GM12892 (cell line): Measurements from ENCODE around the gene TRMT13.

Source experiments
- DNase-seq: peaks from one replicate; pipeline ENCODE4 v3.0.0; 2011; ENCODE audit not compliant: insufficient read length
- FAIRE-seq: peaks from 2 replicates; lab custom pipeline; 2011; peaks lifted over from hg19 to GRCh38; lab: Jason Lieb, UNC
- POLR2A ChIP-seq: IDR thresholded peaks from 2 replicates; pipeline ENCODE4 v1.6.1; 2011; ENCODE audit warnings: low read depth, low read length, control low read depth
- POLR2AphosphoS5 ChIP-seq: IDR thresholded peaks from 2 replicates; pipeline ENCODE4 v1.6.1; 2011; ENCODE audit warnings: low read depth, low read length, control low read depth
- TAF1 ChIP-seq: IDR thresholded peaks from 2 replicates; pipeline ENCODE4 v1.6.1; 2011; ENCODE audit warnings: low read depth, mild to moderate bottlenecking, control low read depth, low read length, borderline replicate concordance

TRMT13 gene

GRCh38 chr1:100130552-100131077 is 2.3 kb upstream of the TRMT13 start:
- no peak for TF ChIP-seq TAF1
- no peak for TF ChIP-seq POLR2A
- no peak for TF ChIP-seq POLR2AphosphoS5
- DNase-seq = no peak
- FAIRE-seq = no peak

DNA sequence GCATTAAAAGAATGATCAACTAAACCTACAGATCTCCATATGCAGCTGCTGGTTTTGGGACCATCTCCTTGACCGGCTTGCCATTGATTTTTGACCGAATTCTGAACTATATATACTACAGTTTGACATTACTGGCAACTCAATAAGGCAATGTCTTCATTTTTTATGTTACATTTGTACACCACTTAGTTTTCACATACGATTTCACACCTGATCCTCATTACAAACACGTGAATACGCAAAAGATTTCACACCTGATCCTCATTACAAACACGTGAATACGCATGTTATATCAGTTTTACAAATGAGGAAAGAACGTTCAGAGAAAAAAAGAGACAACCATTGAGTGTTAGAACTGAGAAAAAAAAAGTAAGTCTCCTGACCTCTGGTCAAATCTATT is 1.3 kb upstream of the TRMT13 start:
- DNase-seq (no peak), FAIRE-seq (peak; percentile 56)

DNA sequence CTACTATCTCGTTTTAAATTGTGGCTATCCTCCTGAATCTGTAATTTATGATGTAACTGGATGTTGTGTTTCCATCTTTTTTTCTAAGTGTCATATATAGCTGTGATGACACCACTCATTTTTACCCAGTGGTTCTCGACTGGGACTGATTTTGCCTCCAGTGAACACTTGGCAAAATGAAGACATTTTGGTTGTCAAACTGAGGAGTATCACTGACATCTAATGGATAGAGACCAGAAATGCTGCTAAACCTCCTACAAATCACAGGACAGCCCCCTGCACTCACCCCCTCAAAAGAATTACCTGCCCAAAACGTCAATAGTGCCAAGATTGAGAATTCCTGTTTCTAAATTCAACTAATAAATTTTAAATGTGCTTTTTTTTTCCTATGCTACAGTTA is 1.9 kb downstream of the TRMT13 start:
- no peak for TF ChIP-seq TAF1
- no peak for TF ChIP-seq POLR2A
- no peak for TF ChIP-seq POLR2AphosphoS5
- FAIRE-seq (no peak), DNase-seq (no peak)

More for the DNA sequence above, 1.3 kb upstream of the TRMT13 start:
- TF ChIP-seq POLR2A = no peak
- TF ChIP-seq TAF1 = no peak
- TF ChIP-seq POLR2AphosphoS5 = no peak

GRCh38 chr1:100137602-100138001 is 4.6 kb downstream of the TRMT13 start:
- no peak for TF ChIP-seq POLR2AphosphoS5
- no peak for TF ChIP-seq POLR2A
- TF ChIP-seq TAF1 = no peak
- no peak for FAIRE-seq
- no peak for DNase-seq

GRCh38 chr1:100141192-100141591 is 8.2 kb downstream of the TRMT13 start:
- FAIRE-seq = no peak
- no peak for TF ChIP-seq POLR2AphosphoS5
- TF ChIP-seq POLR2A = no peak
- no peak for TF ChIP-seq TAF1

DNA sequence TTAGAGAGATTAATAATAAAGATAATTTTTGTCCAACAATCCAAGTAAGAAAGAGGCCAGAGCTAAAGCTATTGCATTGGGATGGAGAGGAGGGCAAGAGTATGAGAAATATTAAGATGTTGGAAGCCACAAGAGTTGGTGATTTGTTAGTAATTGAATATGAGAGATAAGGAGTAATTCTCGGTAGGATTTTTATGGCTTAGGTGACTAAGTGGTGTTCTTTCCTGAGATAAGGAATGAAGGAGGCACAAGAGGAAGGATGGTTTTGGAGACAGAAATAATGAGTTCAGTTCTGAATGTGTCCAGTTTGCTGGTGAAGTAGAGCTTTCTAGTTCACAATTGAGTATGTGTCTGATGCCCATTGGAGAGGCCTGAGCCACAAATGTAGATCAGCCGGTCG is 9.4 kb downstream of the TRMT13 start:
- FAIRE-seq (no peak), DNase-seq (no peak)
- no peak for TF ChIP-seq POLR2AphosphoS5
- TF ChIP-seq POLR2A = no peak
- TF ChIP-seq TAF1 = no peak

More at GRCh38 chr1:100141192-100141591, 8.2 kb downstream of the TRMT13 start:
- no peak for DNase-seq

DNA sequence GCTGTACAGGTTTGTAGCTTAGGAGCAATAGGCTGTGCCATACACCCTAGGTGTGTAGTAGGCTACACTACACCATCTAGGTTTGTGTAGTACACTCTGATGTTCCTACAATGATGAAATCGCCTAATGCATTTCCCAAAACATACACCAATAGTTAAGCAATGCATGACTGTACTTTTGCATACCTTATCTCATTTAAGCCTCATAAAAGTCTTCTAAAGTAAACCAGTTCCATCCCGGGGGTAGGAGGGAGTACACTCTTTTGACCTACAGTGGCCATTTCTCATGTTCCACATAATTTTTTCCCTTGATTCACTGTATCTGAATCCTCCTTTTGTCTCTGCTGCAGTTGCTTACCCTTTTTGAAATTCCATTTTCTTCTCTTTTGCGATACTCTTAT is 12.2 kb downstream of the TRMT13 start:
- DNase-seq (no peak), FAIRE-seq (no peak)
- TF ChIP-seq POLR2AphosphoS5 (no peak), TAF1 (no peak), POLR2A (no peak)

DNA sequence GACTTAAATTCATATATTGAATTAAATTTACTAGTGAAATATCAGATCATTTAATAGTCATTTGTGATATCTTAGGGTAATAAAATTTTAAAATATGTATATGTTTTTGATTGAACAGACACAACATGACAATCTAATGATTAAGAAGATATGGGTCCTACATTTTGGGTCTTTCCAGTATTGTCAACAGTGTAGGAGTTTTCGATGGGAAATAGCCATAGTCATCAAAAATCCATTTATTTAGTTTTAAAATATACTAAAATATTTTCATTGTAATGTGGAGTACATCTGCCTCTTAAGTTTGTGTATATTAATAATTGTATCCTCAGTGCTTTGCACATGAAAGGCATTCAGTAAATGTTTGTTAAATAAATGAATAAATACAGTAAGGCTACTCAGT is 14.0 kb downstream of the TRMT13 start:
- TF ChIP-seq TAF1 = no peak
- no peak for TF ChIP-seq POLR2A
- TF ChIP-seq POLR2AphosphoS5 = no peak
- FAIRE-seq (no peak), DNase-seq (no peak)

- no peak for TF ChIP-seq POLR2A
- TF ChIP-seq TAF1 = no peak
- no peak for TF ChIP-seq POLR2AphosphoS5
- no peak for DNase-seq
- FAIRE-seq = no peak
Measured at GRCh38 chr1:100147875-100148274, 14.9 kb downstream of the TRMT13 start.

DNA sequence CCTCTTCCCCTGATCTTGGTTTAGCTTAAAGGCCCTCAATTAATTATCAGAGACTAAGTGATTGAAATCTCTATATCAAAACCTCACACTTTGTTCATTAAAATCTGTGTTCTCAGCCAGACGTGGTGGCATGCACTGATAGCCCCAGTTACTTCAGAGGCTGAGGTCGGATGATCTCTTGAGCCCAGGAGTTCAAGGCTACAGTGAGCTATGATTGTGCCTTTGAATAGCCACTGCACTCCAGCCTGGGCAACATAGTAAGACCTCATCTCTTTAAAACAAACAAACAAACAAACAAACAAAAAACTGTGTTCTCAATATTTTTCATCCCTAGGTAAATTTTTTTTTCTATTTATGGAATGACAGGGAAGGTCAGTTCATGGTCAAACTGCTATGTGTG is 18.7 kb downstream of the TRMT13 start:
- FAIRE-seq = peak; percentile 27
- no peak for DNase-seq

DNA sequence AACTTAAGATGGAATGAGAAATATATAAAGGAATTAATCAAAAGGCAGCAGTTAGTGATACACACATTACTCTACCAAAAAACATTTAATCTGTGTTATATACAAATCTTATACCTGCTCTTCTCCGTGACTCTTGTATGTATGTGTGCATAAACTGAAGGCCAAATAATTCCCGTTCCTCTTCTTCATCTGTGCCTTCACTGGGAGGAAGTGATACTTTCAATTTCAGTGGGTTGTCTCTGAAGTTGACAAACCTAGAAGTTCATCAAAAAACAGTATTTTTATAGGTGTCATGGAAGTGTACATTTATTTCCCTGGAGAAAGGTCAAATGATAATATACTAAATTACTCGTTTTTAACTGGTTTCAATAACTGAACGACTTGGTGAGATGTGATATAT is 19.3 kb downstream of the TRMT13 start:
- TF ChIP-seq POLR2A (no peak), POLR2AphosphoS5 (no peak), TAF1 (no peak)
- FAIRE-seq (peak; percentile 24), DNase-seq (no peak)

More for the DNA sequence above, 18.7 kb downstream of the TRMT13 start:
- no peak for TF ChIP-seq TAF1
- no peak for TF ChIP-seq POLR2AphosphoS5
- TF ChIP-seq POLR2A = no peak

GRCh38 chr1:100162881-100163280 is 29.9 kb downstream of the TRMT13 start:
- DNase-seq (no peak), FAIRE-seq (no peak)
- TF ChIP-seq POLR2A = no peak
